ENCODE measurements around the gene LRRC3. TPM values are rescaled to one million over a fixed set of nuclear protein-coding genes. Genes with fewer than 3 reads are reported as not detected.

The LRRC3 gene
- total and polyA plus RNA-seq, 2 of the 8 experiments (the other 6 are each of a cell fraction or from before 2014, with no cell fraction given): 3.1 to 5.4 TPM

DNA sequence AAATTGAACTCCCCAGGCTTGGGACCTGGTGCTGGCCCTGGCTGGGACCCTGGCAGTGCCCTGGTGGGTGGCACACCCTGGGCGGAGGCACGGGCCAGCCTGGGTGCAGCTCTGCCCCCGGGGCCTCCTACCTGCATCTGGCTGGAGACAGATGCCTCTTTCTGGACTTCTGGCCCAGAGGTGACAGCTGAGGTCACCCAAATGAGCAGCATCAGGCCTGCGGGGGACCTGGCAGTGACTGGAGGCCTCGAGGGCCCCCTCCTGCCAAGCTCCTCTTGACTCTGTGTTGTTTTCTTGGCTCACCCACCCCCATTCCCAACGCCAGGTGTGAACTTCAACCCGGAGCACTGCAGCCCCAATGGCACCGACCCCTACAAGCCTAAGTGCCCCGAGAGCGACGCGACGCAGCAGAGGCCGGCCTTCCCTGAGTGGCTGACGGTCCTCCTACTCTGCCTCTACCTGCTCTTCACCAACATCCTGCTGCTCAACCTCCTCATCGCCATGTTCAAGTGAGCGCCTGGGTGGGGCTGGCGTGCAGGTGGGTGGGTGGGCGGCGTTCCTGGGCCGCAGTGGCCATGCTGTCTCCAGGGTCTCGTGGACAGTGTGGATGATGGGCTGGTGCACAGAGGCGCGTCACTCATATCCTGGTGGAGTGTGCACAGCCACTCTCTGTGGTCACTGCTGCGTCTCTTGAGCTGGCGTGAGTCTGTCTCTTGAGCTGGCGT, 41.6 kb upstream of the LRRC3 start:
- Histone ChIP-seq H3K9ac (replicated peaks in 1 of 4; ENCODE audit: extremely low read depth in 1 of 4, low read depth in 3 of 4, low read length in 3 of 4) (no peak overlapping the region), H2BK120ac (replicated peaks; ENCODE audit: low read depth, low read length) (no peak overlapping the region), H3K36me3 (ENCODE audit: control insufficient read depth in 2 of 4, insufficient read depth in 4 of 4, low read length in 3 of 4) (no peaks in the 10 kb centered on the region), H3K18ac (ENCODE audit: extremely low read depth, low read length) (no peak overlapping the region; the same call in 1 of the 2 replicates), H3K4ac (replicated peaks; ENCODE audit: insufficient read length, low read depth, low read length) (no peak overlapping the region), H3K56ac (replicated peaks; ENCODE audit: insufficient read length, low read depth, low read length) (no peak overlapping the region), H3K9me3 (ENCODE audit: insufficient read depth in 2 of 2, low read depth in 1 of 2, low read length in 1 of 2) (peaks cover 13 to 29% of the 10 kb centered on the region in 2 experiments; a peak in 3 of 4 replicates), H2BK15ac (ENCODE audit: low read length) (no peak overlapping the region), H3K4me1 (replicated peaks in 1 of 4; ENCODE audit: control insufficient read depth in 3 of 4, insufficient read depth in 4 of 4, low read length in 3 of 4) (no peaks in the 10 kb centered on the region), H4K5ac (ENCODE audit: insufficient read length, low read depth, low read length) (no peak overlapping the region), H3K23ac (ENCODE audit: insufficient read length) (no peak overlapping the region), H3K4me2 (ENCODE audit: insufficient read depth in 1 of 2, low read depth in 2 of 2, low read length in 2 of 2) (no peak overlapping the region), H2AFZ (ENCODE audit: low read length) (no peak overlapping the region), H3K14ac (ENCODE audit: insufficient read length) (no peak overlapping the region), H3K27me3 (replicated peaks in 1 of 4; ENCODE audit: control insufficient read depth in 3 of 4, extremely low read depth in 1 of 4, insufficient read depth in 3 of 4, low read length in 3 of 4) (no peaks in the 10 kb centered on the region), H4K91ac (replicated peaks; ENCODE audit: insufficient read length, low read length) (no peak overlapping the region), H3K23me2 (ENCODE audit: low read depth, low read length) (no peaks in the 10 kb centered on the region), H3K4me3 (ENCODE audit: extremely low read depth in 1 of 4, insufficient read depth in 2 of 4, low read depth in 3 of 4, low read length in 4 of 4) (no peak overlapping the region), H2BK12ac (ENCODE audit: low read depth, low read length) (no peak overlapping the region), H3K79me2 (ENCODE audit: control insufficient read depth in 1 of 2, insufficient read depth in 2 of 2, low read length in 2 of 2) (no peaks in the 10 kb centered on the region), H2AK5ac (ENCODE audit: low read depth, low read length) (no peak overlapping the region), H3K79me1 (ENCODE audit: low read depth, low read length) (no peaks in the 10 kb centered on the region), H2BK20ac (ENCODE audit: low read length) (no peak overlapping the region), H3K27ac (ENCODE audit: low read depth, low read length) (no peak overlapping the region), H4K8ac (ENCODE audit: extremely low read depth, insufficient read depth, low read length) (no peak overlapping the region), H4K20me1 (replicated peaks in 1 of 2; ENCODE audit: control insufficient read depth in 1 of 2, insufficient read depth in 2 of 2, low read length in 2 of 2) (no peaks in the 10 kb centered on the region), H2BK5ac (ENCODE audit: low read depth, low read length) (no peak overlapping the region)
- WGBS, 2 experiments (ENCODE audit: extremely low coverage in 1 of 2, insufficient coverage in 1 of 2, insufficient read length in 1 of 2, insufficient replicate concordance in 2 of 2, low coverage in 1 of 2, low lambda C conversion rate in 2 of 2, missing lambda C conversion rate in 1 of 2): 82% methylated on average over 20 of the region's 27 CpGs; no CpG with 5 or more reads in 1 of the 2 experiments
- ChIA-PET POLR2A (ENCODE audit: partially characterized antibody) (interaction anchor here (1.1 kb wide), 1 partner anchor 12 kb away, joined by 3 read pairs; no protein-coding TSS in a partner anchor), CTCF (ENCODE audit: partially characterized antibody) (interaction anchor here (0.8 kb wide), 1 partner anchor 66 kb away, joined by 3 read pairs; no protein-coding TSS in a partner anchor)
- FAIRE-seq (no peak), DNase-seq (ENCODE audit: low read depth in 1 of 2, low spot score in 2 of 2) (no peak)
- TF ChIP-seq KDM4A (IDR thresholded peaks at IDR 0.05; ENCODE audit: low read depth, low read length, severe bottlenecking): no peak
- TF ChIP-seq MAFK (IDR thresholded peaks at IDR 0.05; ENCODE audit: low read depth, low read length): no peak
- TF ChIP-seq SP2 (IDR thresholded peaks at IDR 0.05; ENCODE audit: low read length): no peak
- no peak for TF ChIP-seq SAP30 (IDR thresholded peaks at IDR 0.05; ENCODE audit: insufficient read depth, insufficient replicate concordance, low read length)
- no peak for TF ChIP-seq CEBPB (IDR thresholded peaks at IDR 0.05; ENCODE audit: low read depth, low read length)
- no peak for TF ChIP-seq SIRT6 (IDR thresholded peaks at IDR 0.05; ENCODE audit: low read length)
- no peak for TF ChIP-seq PHF8 (conservative IDR thresholded peaks at IDR 0.05; ENCODE audit: low read depth, low read length)

All from H1 (cell line).